CD14-positive monocyte (primary cell): ENCODE data around the gene MISP. TPM values are rescaled to one million over a fixed set of nuclear protein-coding genes. Genes with fewer than 3 reads are reported as not detected.

ENCODE experiments used
- DNase-seq, 3 donors: peaks; one replicate each; pipeline ENCODE4 v3.0.0-alpha.2; 2011 to 2022
- H2AFZ ChIP-seq: 2 replicates; pipeline ENCODE4 v1.6.0; 2012; ENCODE audit warnings: mild to moderate bottlenecking, low read depth, low read length, inconsistent platforms; ENCODE audit not compliant: insufficient read depth, poor library complexity, severe bottlenecking
- H3K27ac ChIP-seq, 2 donors: 1 replicate in 1 of 2; 2 replicates in 1 of 2; pipeline ENCODE4 v1.5.1; 2012 to 2013; ENCODE audit warnings: low read length in 2 of 2, control low read depth in 1 of 2, inconsistent platforms in 1 of 2, low read depth in 1 of 2, mild to moderate bottlenecking in 1 of 2
- H3K27me3 ChIP-seq, 2 donors: one replicate each; pipeline versions ENCODE4 v1.6.0 to v1.6.1; 2011 to 2013; ENCODE audit warnings: low read length in 2 of 2; ENCODE audit not compliant: control insufficient read depth in 2 of 2, insufficient read depth in 2 of 2
- H3K36me3 ChIP-seq, 2 donors: replicated peaks in 1 of 2; 1 replicate in 1 of 2; 2 replicates in 1 of 2; pipeline versions ENCODE4 v1.5.1 to v1.6.1; 2012 to 2013; ENCODE audit warnings: low read length in 2 of 2, control low read depth in 1 of 2, inconsistent platforms in 1 of 2, mild to moderate bottlenecking in 1 of 2; ENCODE audit not compliant: insufficient read depth in 2 of 2, control insufficient read depth in 1 of 2
- H3K4me1 ChIP-seq, 2 donors: 1 replicate in 1 of 2; 2 replicates in 1 of 2; pipeline versions ENCODE4 v1.5.1 to v1.6.1; 2012 to 2013; ENCODE audit warnings: low read length in 2 of 2, control low read depth in 1 of 2, inconsistent platforms in 1 of 2, mild to moderate bottlenecking in 1 of 2, moderate library complexity in 1 of 2; ENCODE audit not compliant: insufficient read depth in 2 of 2, control insufficient read depth in 1 of 2
- H3K4me2 ChIP-seq: replicated peaks from 2 replicates; pipeline ENCODE3; 2012; ENCODE audit warnings: low read length, moderate library complexity, mild to moderate bottlenecking; ENCODE audit not compliant: poor library complexity, severe bottlenecking; ENCODE audit errors: extremely low read depth
- H3K4me3 ChIP-seq, 3 experiments: fragments of 200-600 bp in 1 of 3; sonication (generic) in 1 of 3; replicated peaks in 1 of 3; 1 replicate in 2 of 3; 2 replicates in 1 of 3; pipeline ENCODE4 v1.5.1; 2011 to 2013; ENCODE audit warnings: low read length in 3 of 3, mild to moderate bottlenecking in 3 of 3, control low read depth in 2 of 3, low read depth in 2 of 3, inconsistent platforms in 1 of 3, moderate library complexity in 1 of 3
- H3K79me2 ChIP-seq: 2 replicates; pipeline ENCODE4 v1.6.0; 2012; ENCODE audit warnings: mild to moderate bottlenecking, control low read depth, inconsistent platforms, low read length, moderate library complexity; ENCODE audit not compliant: insufficient read depth
- H3K9ac ChIP-seq: 2 replicates; pipeline ENCODE4 v1.6.0; 2017; ENCODE audit warnings: low read length, mild to moderate bottlenecking; ENCODE audit not compliant: insufficient read depth, poor library complexity, severe bottlenecking
- H3K9me3 ChIP-seq, 2 donors: replicated peaks in 1 of 2; 1 replicate in 1 of 2; 2 replicates in 1 of 2; pipeline versions ENCODE4 v1.5.1 to v1.6.1; 2012 to 2013; ENCODE audit warnings: low read length in 2 of 2, control low read depth in 1 of 2; ENCODE audit not compliant: control insufficient read depth in 1 of 2, insufficient read depth in 1 of 2
- H4K20me1 ChIP-seq: 2 replicates; pipeline ENCODE4 v1.6.0; 2012; ENCODE audit warnings: mild to moderate bottlenecking, low read length, control low read depth, moderate library complexity; ENCODE audit not compliant: insufficient read depth
- H3K27ac Mint-ChIP-seq, 7 donors: one replicate each; pipeline ENCODE4 v1.8.0; 2020; ENCODE audit warnings: mild to moderate bottlenecking in 7 of 7, mixed read lengths in 7 of 7, moderate library complexity in 6 of 7, inconsistent platforms in 2 of 7
- H3K27me3 Mint-ChIP-seq, 3 donors: one replicate each; pipeline ENCODE4 v1.8.0; 2021 to 2022; ENCODE audit warnings: low read depth in 3 of 3, mild to moderate bottlenecking in 3 of 3, mixed read lengths in 3 of 3, moderate library complexity in 3 of 3, inconsistent platforms in 1 of 3
- H3K36me3 Mint-ChIP-seq, 2 donors: one replicate each; pipeline ENCODE4 v1.8.0; 2020; ENCODE audit warnings: mixed read lengths in 2 of 2, inconsistent platforms in 1 of 2, mild to moderate bottlenecking in 1 of 2
- H3K4me1 Mint-ChIP-seq: one replicate; pipeline ENCODE4 v1.8.0; 2020; ENCODE audit warnings: mild to moderate bottlenecking, mixed read lengths
- H3K4me3 Mint-ChIP-seq, 2 donors: one replicate each; pipeline ENCODE4 v1.8.0; 2020; ENCODE audit warnings: mild to moderate bottlenecking in 2 of 2, mixed read lengths in 2 of 2, moderate library complexity in 1 of 2
- H3K9me3 Mint-ChIP-seq, 7 donors: one replicate each; pipeline ENCODE4 v1.8.0; 2020 to 2022; ENCODE audit warnings: mixed read lengths in 7 of 7, mild to moderate bottlenecking in 6 of 7, moderate library complexity in 6 of 7, inconsistent platforms in 2 of 7
- CTCF ChIP-seq: fragments of 200-600 bp; IDR thresholded peaks from one replicate; pipeline ENCODE4 v1.8.0; 2022; ENCODE audit warnings: antibody characterized with exemption, mild to moderate bottlenecking
- WGBS: methylation state at CpG from one replicate; pipeline ENCODE4 v1.1.5; 2013; ENCODE audit warnings: missing lambda C conversion rate; ENCODE audit not compliant: insufficient coverage; 5-methylcytosine and 5-hydroxymethylcytosine counted together
- intact Hi-C, 2 donors: fragments of 100-400 bp; cut with micrococcal nuclease; formaldehyde crosslinking; loops; one replicate each; pipeline versions ENCODE4 v1.15.0 to v1.15.1; 2023
- polyA plus RNA-seq, 3 donors: library from polyadenylated mRNA; depleted of rRNA in 1 of 3; unstranded in 2 of 3; stranded (reverse) in 1 of 3; fragments of 300-500 nt in 2 of 3; fragments of >200 nt in 1 of 3; fragmentation: Illumina TruSeq in 2 of 3; gene quantifications; 1 replicate in 2 of 3; 2 replicates in 1 of 3; pipeline ENCODE4 v1.2.3, GENCODE V29; 2012 to 2021

The MISP gene
- polyA plus RNA-seq, 3 donors = not detected

- peaks cover 100% of the 10 kb centered on the region for H4K20me1 ChIP-seq
- H3K36me3 ChIP-seq = peaks cover 80 to 98% of the 10 kb centered on the region in 2 donors
- no peak overlapping the region for H3K9ac ChIP-seq
- H3K27ac Mint-ChIP-seq = no peak overlapping the region
- no peak overlapping the region for H3K4me3 Mint-ChIP-seq
- H3K27ac ChIP-seq = no peak overlapping the region
- no peak overlapping the region for H3K4me2 ChIP-seq
- H3K79me2 ChIP-seq = peaks cover 98% of the 10 kb centered on the region
- TF ChIP-seq CTCF = peak; percentile 35
- no peak overlapping the region for H3K4me3 ChIP-seq
- WGBS = 96% methylated on average over 79 of the region's 93 CpGs
- peaks cover 46 to 84% of the 10 kb centered on the region in 2 donors for H3K36me3 Mint-ChIP-seq
- peaks cover 6% of the 10 kb centered on the region for H3K4me1 Mint-ChIP-seq
- H3K27me3 Mint-ChIP-seq = no peaks in the 10 kb centered on the region
- no peak for DNase-seq
- peaks cover 7 to 11% of the 10 kb centered on the region in 2 donors for H3K4me1 ChIP-seq
- intact Hi-C loops = no loop called here
- H3K27me3 ChIP-seq = no peaks in the 10 kb centered on the region
- no peaks in the 10 kb centered on the region for H3K9me3 ChIP-seq
- no peak overlapping the region for H2AFZ ChIP-seq
- H3K9me3 Mint-ChIP-seq = peaks cover 0 to 1% (median 0%) of the 10 kb centered on the region in 7 donors
These were observed 55.0 kb downstream of the MISP start for GRCh38 chr19:805600-806550.

GRCh38 chr19:806815-807421 is 56.0 kb downstream of the MISP start:
- intact Hi-C loops = no loop called here
- H3K4me3 ChIP-seq = no peak overlapping the region
- peaks cover 51 to 83% of the 10 kb centered on the region in 2 donors for H3K36me3 Mint-ChIP-seq
- H3K4me1 ChIP-seq = peaks cover 0 to under 1% of the 10 kb centered on the region in 2 donors
- H3K4me2 ChIP-seq = no peak overlapping the region
- H3K79me2 ChIP-seq = peaks cover 96% of the 10 kb centered on the region
- no peak for DNase-seq
- H3K27ac Mint-ChIP-seq = peak overlapping the region in 1 of 7 donors; percentile 22
- WGBS = 85% methylated on average over 19 of the region's 34 CpGs
- TF ChIP-seq CTCF = no peak
- no peak overlapping the region for H3K27ac ChIP-seq
- H4K20me1 ChIP-seq = peaks cover 100% of the 10 kb centered on the region
- H2AFZ ChIP-seq = no peak overlapping the region
- no peaks in the 10 kb centered on the region for H3K27me3 ChIP-seq
- H3K9ac ChIP-seq = no peak overlapping the region
- no peaks in the 10 kb centered on the region for H3K27me3 Mint-ChIP-seq
- no peaks in the 10 kb centered on the region for H3K4me1 Mint-ChIP-seq
- peaks cover 80 to 98% of the 10 kb centered on the region in 2 donors for H3K36me3 ChIP-seq
- H3K4me3 Mint-ChIP-seq = no peak overlapping the region
- H3K9me3 Mint-ChIP-seq = peaks cover 0 to 1% (median 0%) of the 10 kb centered on the region in 7 donors
- no peaks in the 10 kb centered on the region for H3K9me3 ChIP-seq
